Fibroblast of lung (primary cell): ENCODE data around the gene HERPUD1. TPM values are rescaled to one million over a fixed set of nuclear protein-coding genes. Genes with fewer than 3 reads are reported as not detected.

Experiments
- DNase-seq, 2 donors: peaks; one replicate each; pipeline versions ENCODE4 v3.0.0 to v3.0.0-alpha.2; 2010; ENCODE audit warnings: low read depth in 2 of 2
- H2AFZ ChIP-seq: 2 replicates; pipeline ENCODE4 v1.5.1; 2012; ENCODE audit warnings: low read length, control low read depth, inconsistent platforms
- H3K27ac ChIP-seq: 2 replicates; pipeline ENCODE4 v1.5.1; 2011; ENCODE audit warnings: low read length, control low read depth; ENCODE audit not compliant: insufficient read depth
- H3K27me3 ChIP-seq: 2 replicates; pipeline ENCODE4 v1.5.1; 2011; ENCODE audit warnings: mild to moderate bottlenecking, low read length; ENCODE audit not compliant: control insufficient read depth, insufficient read depth
- H3K36me3 ChIP-seq: 2 replicates; pipeline ENCODE4 v1.5.1; 2011; ENCODE audit warnings: low read length; ENCODE audit not compliant: control insufficient read depth, insufficient read depth
- H3K4me1 ChIP-seq: 2 replicates; pipeline ENCODE4 v1.5.1; 2011; ENCODE audit warnings: low read length; ENCODE audit not compliant: control insufficient read depth, insufficient read depth; ENCODE audit errors: extremely low read depth
- H3K4me2 ChIP-seq: 2 replicates; pipeline ENCODE4 v1.5.1; 2011; ENCODE audit warnings: low read length, control low read depth; ENCODE audit not compliant: insufficient read depth; ENCODE audit errors: extremely low read depth
- H3K4me3 ChIP-seq, 4 experiments: fragments of 200-600 bp in 1 of 4; sonication (generic) in 1 of 4; replicated peaks in 1 of 4; 2 replicates each; pipeline ENCODE4 v1.5.1; 2011 to 2016; ENCODE audit warnings: low read length in 4 of 4, low read depth in 3 of 4, mild to moderate bottlenecking in 3 of 4, control low read depth in 2 of 4, inconsistent platforms in 1 of 4, mixed read lengths in 1 of 4; ENCODE audit not compliant: insufficient read depth in 1 of 4; ENCODE audit errors: control extremely low read depth in 1 of 4
- H3K79me2 ChIP-seq: 2 replicates; pipeline ENCODE4 v1.5.1; 2012; ENCODE audit warnings: mild to moderate bottlenecking, low read length, inconsistent platforms; ENCODE audit not compliant: control insufficient read depth, insufficient read depth
- H3K9ac ChIP-seq: 2 replicates; pipeline ENCODE4 v1.5.1; 2011; ENCODE audit warnings: mild to moderate bottlenecking, low read length, control low read depth; ENCODE audit not compliant: insufficient read depth
- H3K9me3 ChIP-seq: 2 replicates; pipeline ENCODE4 v1.5.1; 2012; ENCODE audit warnings: low read depth, low read length; ENCODE audit not compliant: control insufficient read depth, insufficient read depth
- H4K20me1 ChIP-seq: 2 replicates; pipeline ENCODE4 v1.5.1; 2011; ENCODE audit warnings: low read length; ENCODE audit not compliant: control insufficient read depth, insufficient read depth; ENCODE audit errors: extremely low read depth
- CTCF ChIP-seq, 2 donors: IDR thresholded peaks in 1 of 2; conservative IDR thresholded peaks in 1 of 2; 1 replicate in 1 of 2; 2 replicates in 1 of 2; pipeline ENCODE4 v1.5.1; 2011 to 2012; ENCODE audit warnings: low read length in 2 of 2, control low read depth in 1 of 2, inconsistent platforms in 1 of 2, low read depth in 1 of 2, mild to moderate bottlenecking in 1 of 2
- EZH2 ChIP-seq: IDR thresholded peaks from 2 replicates; pipeline ENCODE4 v1.5.1; 2012; ENCODE audit warnings: low read length, control low read depth, mild to moderate bottlenecking; ENCODE audit errors: missing control alignments
- polyA plus RNA-seq, 2 donors: library from polyadenylated mRNA; depleted of rRNA in 1 of 2; stranded (reverse) in 1 of 2; unstranded in 1 of 2; fragments of >200 nt; gene quantifications; 2 replicates each; pipeline ENCODE4 v1.2.1, GENCODE V29; 2011 to 2012; ENCODE audit warnings: missing spikeins in 1 of 2
- total RNA-seq: library from RNA; depleted of rRNA; stranded (reverse); fragments of >200 nt; gene quantifications from 2 replicates; pipeline ENCODE4 v1.2.1, GENCODE V29; 2014

HERPUD1 gene
- total and polyA plus RNA-seq, 2 donors (not counting 1 experiment from before 2014, with no cell fraction given), result 117 to 199 TPM

GRCh38 chr16:56896244-56896643 lies 35.7 kb upstream of the HERPUD1 start:
- TF ChIP-seq EZH2 (no peak), CTCF (conservative IDR thresholded peaks at IDR 0.05 in 1 of 2, IDR thresholded peaks at IDR 0.05 in 1 of 2; ENCODE audit: low read depth in 1 of 2, low read length in 2 of 2) (no peak)
- H3K4me3 ChIP-seq, result no peak overlapping the region
- H3K4me2 ChIP-seq, result no peak overlapping the region
- no peak overlapping the region for H3K27ac ChIP-seq
- H3K36me3 ChIP-seq, result no peaks in the 10 kb centered on the region
- no peaks in the 10 kb centered on the region for H3K4me1 ChIP-seq
- no peak overlapping the region for H2AFZ ChIP-seq
- H3K27me3 ChIP-seq, result peaks cover 4% of the 10 kb centered on the region
- no peak overlapping the region for H3K9ac ChIP-seq
- H4K20me1 ChIP-seq, result no peaks in the 10 kb centered on the region
- DNase-seq, result no peak
- H3K79me2 ChIP-seq, result no peaks in the 10 kb centered on the region
- no peaks in the 10 kb centered on the region for H3K9me3 ChIP-seq

DNA sequence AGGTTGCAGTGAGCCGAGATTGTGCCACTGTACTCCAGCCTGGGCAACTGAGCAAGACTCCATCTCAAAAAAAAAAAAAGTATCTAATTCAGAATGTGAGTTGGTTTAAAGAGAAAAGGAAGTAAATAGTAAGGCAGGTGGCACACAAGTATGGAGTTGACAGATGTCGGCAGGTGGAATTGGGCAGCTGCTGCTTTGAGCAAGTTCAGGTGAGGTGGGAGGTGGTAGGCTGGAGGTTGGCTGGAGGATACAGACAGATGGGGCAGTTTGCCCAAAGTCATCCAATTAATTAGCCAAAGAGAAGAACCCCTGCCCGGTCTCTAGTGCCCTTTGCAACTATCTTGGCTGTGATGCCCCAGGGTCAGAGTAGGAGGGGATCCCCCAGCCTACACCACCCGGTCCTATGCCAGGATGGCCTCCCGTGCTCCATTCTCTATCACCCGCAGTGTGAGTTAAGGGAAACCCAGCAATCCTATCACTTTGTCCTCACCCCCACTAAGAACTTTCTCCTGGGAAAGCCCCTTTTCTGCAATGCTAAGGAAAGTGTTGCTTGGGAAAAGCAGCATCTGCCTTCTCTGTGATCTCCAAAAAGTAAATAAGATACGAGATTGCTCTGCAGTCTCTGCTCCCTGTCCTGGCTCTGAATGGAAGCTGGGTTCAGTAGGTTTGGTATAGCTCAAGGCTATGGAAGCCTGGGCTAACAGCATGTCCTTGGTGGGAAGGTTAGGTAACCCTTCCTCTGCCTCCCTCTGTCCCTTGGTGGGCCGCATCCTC lies 34.7 kb upstream of the HERPUD1 start:
- Histone ChIP-seq H3K27ac (no peak overlapping the region), H3K4me3 (no peak overlapping the region), H3K79me2 (no peaks in the 10 kb centered on the region), H2AFZ (no peak overlapping the region), H3K36me3 (no peaks in the 10 kb centered on the region), H4K20me1 (no peaks in the 10 kb centered on the region), H3K4me1 (no peaks in the 10 kb centered on the region), H3K4me2 (no peak overlapping the region), H3K9me3 (no peaks in the 10 kb centered on the region), H3K27me3 (peaks cover 4% of the 10 kb centered on the region), H3K9ac (no peak overlapping the region)
- TF ChIP-seq CTCF (conservative IDR thresholded peaks at IDR 0.05 in 1 of 2, IDR thresholded peaks at IDR 0.05 in 1 of 2; ENCODE audit: low read depth in 1 of 2, low read length in 2 of 2), result no peak
- no peak for DNase-seq

DNA sequence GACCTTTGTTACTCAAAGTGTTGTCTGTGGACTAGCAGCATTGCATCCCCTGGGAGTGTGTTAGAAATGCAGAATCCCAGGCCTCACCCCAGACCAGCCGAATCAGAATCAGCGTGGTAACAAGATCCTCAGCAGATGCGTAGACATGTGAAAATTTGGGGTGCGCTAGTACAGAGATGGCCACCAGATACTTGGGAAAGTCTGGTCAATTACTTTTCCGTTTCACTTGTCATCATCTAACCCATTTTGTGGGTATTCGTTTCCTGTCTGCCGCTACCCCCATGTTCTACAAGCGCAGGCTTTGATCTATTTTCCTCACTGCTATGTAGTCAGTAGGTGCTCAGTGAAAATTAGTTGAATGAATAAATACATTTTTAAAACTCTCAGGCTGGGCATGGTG lies 33.1 kb upstream of the HERPUD1 start:
- TF ChIP-seq EZH2 (no peak), CTCF (conservative IDR thresholded peaks at IDR 0.05 in 1 of 2, IDR thresholded peaks at IDR 0.05 in 1 of 2; ENCODE audit: low read depth in 1 of 2, low read length in 2 of 2) (no peak)
- Histone ChIP-seq H4K20me1 (no peaks in the 10 kb centered on the region), H3K27ac (no peak overlapping the region), H3K4me2 (no peak overlapping the region), H3K9me3 (no peaks in the 10 kb centered on the region), H3K36me3 (no peaks in the 10 kb centered on the region), H3K9ac (no peak overlapping the region), H3K4me1 (no peaks in the 10 kb centered on the region), H3K79me2 (no peaks in the 10 kb centered on the region), H3K4me3 (no peak overlapping the region), H2AFZ (no peak overlapping the region), H3K27me3 (peaks cover 4% of the 10 kb centered on the region)
- DNase-seq, result no peak
